ENCODE data around the gene GPD2. TPM values are rescaled to one million over a fixed set of nuclear protein-coding genes. Genes with fewer than 3 reads are reported as not detected.

The GPD2 gene
- total RNA-seq, 1 experiment from 2014 or later = 49.7 TPM

DNA sequence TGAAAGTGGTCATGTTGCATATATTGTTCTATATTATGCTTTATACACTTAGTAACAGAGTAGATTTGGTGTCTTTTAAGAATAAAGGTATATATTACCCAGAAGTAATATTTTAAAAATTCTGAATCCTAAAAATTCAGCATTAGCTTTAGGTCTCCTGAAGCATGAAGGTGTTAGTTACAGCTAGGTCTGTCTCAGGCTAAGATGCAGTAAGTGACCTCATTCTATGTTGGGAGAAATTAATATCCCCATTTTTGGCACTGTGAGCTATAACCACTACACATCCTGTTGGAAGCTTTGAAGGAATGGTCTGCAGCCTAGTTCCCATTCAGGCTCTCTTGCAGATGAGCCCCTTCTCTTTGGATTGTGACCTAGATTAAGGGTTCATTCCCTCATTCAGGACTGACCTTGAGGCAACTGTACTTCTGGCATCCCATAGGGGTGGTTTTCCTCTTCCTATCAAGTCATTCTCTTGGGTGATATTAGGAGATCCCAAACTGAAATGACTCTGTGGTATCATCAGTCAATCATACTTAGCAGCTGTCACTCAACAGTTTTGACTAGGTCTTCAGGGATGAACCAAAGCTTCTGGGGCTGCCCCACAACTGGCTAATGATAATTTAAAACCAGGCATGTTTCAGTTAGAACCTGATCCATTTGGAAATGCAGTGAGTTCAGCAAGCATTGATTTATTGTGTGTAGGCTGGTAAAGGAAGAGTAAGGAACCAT lies 117.7 kb downstream of the GPD2 start:
- Histone ChIP-seq H3K36me3 (replicated peaks; ENCODE audit: control insufficient read depth, insufficient read depth, low read length) (no peaks in the 10 kb centered on the region), H3K4me3 (ENCODE audit: insufficient read depth, low read depth, low read length) (no peak overlapping the region)
- DNase-seq = no peak

DNA sequence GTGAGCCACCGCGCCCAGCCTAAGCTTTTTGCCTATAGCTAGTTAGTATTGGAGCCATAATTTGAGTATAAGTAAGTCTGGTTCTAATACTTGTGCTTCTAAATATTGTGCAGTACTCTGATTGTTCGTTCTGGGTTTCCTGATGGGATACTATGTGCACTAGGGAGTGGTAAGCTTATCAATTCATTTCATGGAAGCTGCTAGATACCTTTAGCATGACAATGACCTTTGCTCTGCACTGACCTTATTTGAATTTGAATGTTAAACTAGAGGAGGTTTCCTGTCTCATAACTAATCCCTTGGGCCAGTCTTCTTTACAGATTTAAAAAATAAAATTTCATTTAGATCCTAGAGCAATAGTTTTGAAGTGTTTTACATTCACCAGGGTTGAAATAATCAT lies 125.1 kb downstream of the GPD2 start:
- no peaks in the 10 kb centered on the region for H3K36me3 ChIP-seq (replicated peaks; ENCODE audit: control insufficient read depth, insufficient read depth, low read length)
- no peak for DNase-seq
- H3K27me3 ChIP-seq (ENCODE audit: control insufficient read depth, insufficient read depth, low read length) = no peaks in the 10 kb centered on the region
- no peak overlapping the region for H3K4me3 ChIP-seq (ENCODE audit: insufficient read depth, low read depth, low read length)

More for the DNA sequence above, 117.7 kb downstream of the GPD2 start:
- H3K27me3 ChIP-seq (ENCODE audit: control insufficient read depth, insufficient read depth, low read length) = no peaks in the 10 kb centered on the region

- H3K4me3 ChIP-seq (ENCODE audit: insufficient read depth, low read depth, low read length) = no peak overlapping the region
- no peaks in the 10 kb centered on the region for H3K36me3 ChIP-seq (replicated peaks; ENCODE audit: control insufficient read depth, insufficient read depth, low read length)
- no peak for DNase-seq
- no peaks in the 10 kb centered on the region for H3K27me3 ChIP-seq (ENCODE audit: control insufficient read depth, insufficient read depth, low read length)
These were observed 125.9 kb downstream of the GPD2 start for GRCh38 chr2:156562124-156562523.

GRCh38 chr2:156563994-156564753 lies 128.0 kb downstream of the GPD2 start:
- Histone ChIP-seq H3K27me3 (ENCODE audit: control insufficient read depth, insufficient read depth, low read length) (no peaks in the 10 kb centered on the region), H3K36me3 (replicated peaks; ENCODE audit: control insufficient read depth, insufficient read depth, low read length) (no peaks in the 10 kb centered on the region)
- no peak for DNase-seq

GRCh38 chr2:156565066-156565710 lies 129.0 kb downstream of the GPD2 start:
- Histone ChIP-seq H3K27me3 (ENCODE audit: control insufficient read depth, insufficient read depth, low read length) (no peaks in the 10 kb centered on the region), H3K36me3 (replicated peaks; ENCODE audit: control insufficient read depth, insufficient read depth, low read length) (no peaks in the 10 kb centered on the region; the same call in 1 of the 2 replicates), H3K4me3 (ENCODE audit: insufficient read depth, low read depth, low read length) (no peak overlapping the region)
- DNase-seq = no peak

More at GRCh38 chr2:156563994-156564753, 128.0 kb downstream of the GPD2 start:
- no peak overlapping the region for H3K4me3 ChIP-seq (ENCODE audit: insufficient read depth, low read depth, low read length)

DNA sequence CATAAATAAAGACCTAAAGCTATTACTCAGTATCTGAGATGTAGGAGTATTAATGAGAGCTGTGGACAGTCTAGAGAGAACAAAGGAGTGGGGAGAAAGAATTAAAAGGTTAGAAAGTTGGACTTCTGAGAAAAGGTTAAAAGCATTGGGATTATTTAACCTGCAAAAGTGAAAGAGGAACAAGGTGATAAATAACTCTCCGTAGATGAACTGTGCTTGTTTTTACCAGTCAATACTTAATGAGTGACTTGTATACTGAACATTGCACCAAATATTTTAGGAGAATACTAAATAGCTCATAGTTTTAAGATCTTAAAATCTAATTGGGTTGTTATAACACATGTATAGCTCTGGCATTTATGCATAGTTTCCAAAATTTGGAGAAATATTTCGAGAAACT lies 137.5 kb downstream of the GPD2 start:
- Histone ChIP-seq H3K36me3 (replicated peaks; ENCODE audit: control insufficient read depth, insufficient read depth, low read length) (no peaks in the 10 kb centered on the region; the same call in 1 of the 2 replicates), H3K27me3 (ENCODE audit: control insufficient read depth, insufficient read depth, low read length) (no peaks in the 10 kb centered on the region), H3K4me3 (ENCODE audit: insufficient read depth, low read depth, low read length) (no peak overlapping the region)
- DNase-seq = no peak

DNA sequence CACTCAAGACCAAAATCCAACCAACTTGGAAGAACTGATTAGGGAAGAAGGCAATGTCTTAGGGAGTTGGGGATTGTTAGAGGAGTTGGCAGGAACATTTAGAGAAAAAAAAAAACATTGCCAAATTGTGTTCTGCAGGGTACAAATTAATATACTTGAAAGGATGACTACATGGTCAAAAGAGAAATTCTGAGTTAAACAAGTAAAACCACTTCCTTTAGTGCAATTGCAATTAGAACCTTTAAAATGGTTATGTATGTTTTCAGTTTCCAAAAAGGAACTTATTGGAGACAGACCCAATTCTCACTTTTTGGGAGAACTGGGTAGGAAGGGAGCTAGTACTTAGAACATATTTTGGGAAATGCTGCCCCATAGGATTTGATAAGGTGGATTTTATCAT lies 137.9 kb downstream of the GPD2 start:
- no peaks in the 10 kb centered on the region for H3K27me3 ChIP-seq (ENCODE audit: control insufficient read depth, insufficient read depth, low read length)
- H3K36me3 ChIP-seq (replicated peaks; ENCODE audit: control insufficient read depth, insufficient read depth, low read length) = no peaks in the 10 kb centered on the region; the same call in 1 of the 2 replicates
- no peak overlapping the region for H3K4me3 ChIP-seq (ENCODE audit: insufficient read depth, low read depth, low read length)
- no peak for DNase-seq

DNA sequence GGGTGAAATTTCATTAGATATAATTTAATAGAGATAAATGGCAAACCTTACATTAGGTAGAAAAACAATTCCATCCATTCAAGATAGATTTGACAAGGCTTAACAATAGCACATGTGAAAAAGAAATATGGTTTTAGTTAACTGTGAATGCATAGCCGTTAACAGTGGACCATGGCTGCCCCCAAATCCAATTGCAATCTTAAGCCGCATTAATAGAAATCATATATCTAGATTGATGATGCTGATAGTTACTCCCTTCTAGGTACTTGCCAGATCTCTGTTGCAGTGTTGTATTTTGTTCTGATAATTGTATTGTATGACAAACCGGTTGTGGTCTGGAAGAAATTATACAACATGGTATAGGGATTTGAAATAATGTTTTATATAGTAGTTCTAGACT lies 139.8 kb downstream of the GPD2 start:
- Histone ChIP-seq H3K36me3 (replicated peaks; ENCODE audit: control insufficient read depth, insufficient read depth, low read length) (no peaks in the 10 kb centered on the region), H3K4me3 (ENCODE audit: insufficient read depth, low read depth, low read length) (no peak overlapping the region), H3K27me3 (ENCODE audit: control insufficient read depth, insufficient read depth, low read length) (no peaks in the 10 kb centered on the region)
- DNase-seq = no peak

- H3K36me3 ChIP-seq (replicated peaks; ENCODE audit: control insufficient read depth, insufficient read depth, low read length) = no peaks in the 10 kb centered on the region
- H3K4me3 ChIP-seq (ENCODE audit: insufficient read depth, low read depth, low read length) = no peak overlapping the region
- DNase-seq = no peak
These were observed 144.3 kb downstream of the GPD2 start for GRCh38 chr2:156580501-156580900.

GRCh38 chr2:156581280-156581679 lies 145.1 kb downstream of the GPD2 start:
- Histone ChIP-seq H3K27me3 (ENCODE audit: control insufficient read depth, insufficient read depth, low read length) (no peaks in the 10 kb centered on the region), H3K4me3 (ENCODE audit: insufficient read depth, low read depth, low read length) (no peak overlapping the region), H3K36me3 (replicated peaks; ENCODE audit: control insufficient read depth, insufficient read depth, low read length) (no peaks in the 10 kb centered on the region)
- no peak for DNase-seq

More at GRCh38 chr2:156580501-156580900, 144.3 kb downstream of the GPD2 start:
- H3K27me3 ChIP-seq (ENCODE audit: control insufficient read depth, insufficient read depth, low read length) = no peaks in the 10 kb centered on the region

DNA sequence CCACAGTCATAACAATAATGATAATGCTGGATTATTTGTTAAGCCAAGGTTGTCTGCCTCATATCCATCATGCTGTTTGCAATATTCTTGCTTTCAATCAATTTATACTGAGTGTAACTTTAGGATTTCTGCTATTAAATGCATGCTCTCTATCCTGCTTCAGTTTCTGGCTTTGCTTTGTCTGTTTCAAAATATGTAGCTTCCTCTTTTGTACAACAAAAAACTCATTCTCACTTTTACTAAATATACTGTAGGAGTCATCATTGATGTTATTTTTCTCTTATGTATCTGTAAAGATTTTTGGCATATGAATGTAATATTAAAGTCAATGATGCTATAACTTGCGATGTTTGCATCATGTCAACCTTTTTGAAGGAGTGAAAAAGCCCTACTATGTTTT lies 149.3 kb downstream of the GPD2 start:
- Histone ChIP-seq H3K27me3 (ENCODE audit: control insufficient read depth, insufficient read depth, low read length) (no peaks in the 10 kb centered on the region), H3K36me3 (replicated peaks; ENCODE audit: control insufficient read depth, insufficient read depth, low read length) (no peaks in the 10 kb centered on the region), H3K4me3 (ENCODE audit: insufficient read depth, low read depth, low read length) (no peak overlapping the region)
- DNase-seq = no peak

GRCh38 chr2:156586621-156587020 lies 150.4 kb downstream of the GPD2 start:
- H3K4me3 ChIP-seq (ENCODE audit: insufficient read depth, low read depth, low read length) = no peak overlapping the region
- no peak for DNase-seq
- H3K27me3 ChIP-seq (ENCODE audit: control insufficient read depth, insufficient read depth, low read length) = no peaks in the 10 kb centered on the region
- no peaks in the 10 kb centered on the region for H3K36me3 ChIP-seq (replicated peaks; ENCODE audit: control insufficient read depth, insufficient read depth, low read length)

- DNase-seq = peak; percentile 8
These were observed 153.4 kb downstream of the GPD2 start for GRCh38 chr2:156589381-156590079.

DNA sequence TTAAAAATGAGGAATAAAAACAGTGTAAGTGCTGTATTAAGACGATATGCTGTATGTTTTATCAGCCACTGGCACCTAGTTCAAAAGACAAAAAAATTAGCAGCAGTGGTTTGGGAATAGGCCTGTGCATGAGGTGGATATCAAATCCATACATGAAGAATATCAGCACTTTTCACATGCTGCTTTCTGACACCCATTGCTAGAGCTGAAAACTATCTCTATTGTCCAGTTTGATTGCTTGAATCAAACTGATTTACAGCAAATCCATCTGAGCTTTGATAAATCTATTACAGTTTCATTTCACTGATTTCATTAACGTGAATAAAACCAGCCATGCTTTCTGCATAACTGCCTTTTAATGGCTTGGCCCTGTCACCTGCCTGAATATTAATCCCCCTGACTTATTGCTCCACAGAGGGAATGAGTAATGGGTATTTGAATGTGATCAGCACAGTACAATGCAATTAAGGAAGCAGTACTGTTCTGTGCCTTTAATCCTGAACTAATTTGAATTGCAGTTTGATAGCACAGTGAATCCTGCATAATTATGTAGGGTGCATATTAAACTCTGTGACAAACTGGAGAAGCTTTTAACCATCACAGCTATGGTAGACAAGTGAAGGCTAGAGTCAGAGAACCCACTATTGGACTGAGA lies 154.0 kb downstream of the GPD2 start:
- Histone ChIP-seq H3K4me3 (ENCODE audit: insufficient read depth, low read depth, low read length) (no peak overlapping the region), H3K27me3 (ENCODE audit: control insufficient read depth, insufficient read depth, low read length) (no peaks in the 10 kb centered on the region), H3K36me3 (replicated peaks; ENCODE audit: control insufficient read depth, insufficient read depth, low read length) (no peaks in the 10 kb centered on the region)
- no peak for DNase-seq

More at GRCh38 chr2:156589381-156590079, 153.4 kb downstream of the GPD2 start:
- no peaks in the 10 kb centered on the region for H3K36me3 ChIP-seq (replicated peaks; ENCODE audit: control insufficient read depth, insufficient read depth, low read length)
- H3K27me3 ChIP-seq (ENCODE audit: control insufficient read depth, insufficient read depth, low read length) = no peaks in the 10 kb centered on the region
- no peak overlapping the region for H3K4me3 ChIP-seq (ENCODE audit: insufficient read depth, low read depth, low read length)

All from H7 (cell line).